H9 (cell line): Measurements from ENCODE around the gene NFATC1. TPM values are rescaled to one million over a fixed set of nuclear protein-coding genes. Genes with fewer than 3 reads are reported as not detected.

Experiments used
- DNase-seq: peaks from one replicate; pipeline ENCODE4 v3.0.0-alpha.2; 2017
- H2AFZ ChIP-seq: one replicate; pipeline ENCODE4 v1.6.1; 2013; ENCODE audit warnings: mild to moderate bottlenecking, low read length, control low read depth, moderate library complexity
- H2AK5ac ChIP-seq: 2 replicates; pipeline ENCODE4 v1.6.1; 2013; ENCODE audit warnings: low read length, control low read depth, mixed read lengths; ENCODE audit not compliant: insufficient read length
- H2BK120ac ChIP-seq: one replicate; pipeline ENCODE4 v1.6.1; 2013; ENCODE audit warnings: low read depth, mild to moderate bottlenecking, low read length, control low read depth, inconsistent platforms; ENCODE audit not compliant: poor library complexity, severe bottlenecking
- H2BK12ac ChIP-seq: 2 replicates; pipeline ENCODE4 v1.6.1; 2013; ENCODE audit warnings: low read length, control low read depth, mixed read lengths, low read depth; ENCODE audit not compliant: insufficient read length
- H2BK15ac ChIP-seq: 2 replicates; pipeline ENCODE4 v1.6.1; 2013; ENCODE audit warnings: low read depth, low read length, control low read depth
- H2BK20ac ChIP-seq: one replicate; pipeline ENCODE4 v1.6.1; 2013; ENCODE audit warnings: low read depth, mild to moderate bottlenecking, low read length, control low read depth, inconsistent platforms; ENCODE audit not compliant: poor library complexity, severe bottlenecking
- H2BK5ac ChIP-seq: 2 replicates; pipeline ENCODE4 v1.6.1; 2013; ENCODE audit warnings: low read length, control low read depth, mixed read lengths; ENCODE audit not compliant: insufficient read length
- H3K14ac ChIP-seq: 2 replicates; pipeline ENCODE4 v1.6.1; 2013; ENCODE audit warnings: low read length, control low read depth; ENCODE audit not compliant: insufficient read depth
- H3K18ac ChIP-seq: 2 replicates; pipeline ENCODE4 v1.6.1; 2013; ENCODE audit warnings: low read depth, mild to moderate bottlenecking, mixed read lengths, low read length, control low read depth; ENCODE audit not compliant: insufficient read length
- H3K23ac ChIP-seq: 2 replicates; pipeline ENCODE4 v1.6.1; 2013; ENCODE audit warnings: low read length, control low read depth, mixed read lengths, low read depth; ENCODE audit not compliant: insufficient read length
- H3K23me2 ChIP-seq: 2 replicates; pipeline ENCODE4 v1.6.1; 2013; ENCODE audit warnings: low read depth, mild to moderate bottlenecking, mixed read lengths, low read length, control low read depth; ENCODE audit not compliant: insufficient read length, poor library complexity, severe bottlenecking
- H3K27ac ChIP-seq: 2 replicates; pipeline ENCODE4 v1.5.1; 2013; ENCODE audit warnings: low read length, control low read depth, mixed read lengths, low read depth; ENCODE audit not compliant: insufficient read length
- H3K27me3 ChIP-seq: 2 replicates; pipeline ENCODE4 v1.6.1; 2013; ENCODE audit warnings: low read length, control low read depth, inconsistent platforms; ENCODE audit not compliant: insufficient read depth
- H3K4ac ChIP-seq: 2 replicates; pipeline ENCODE4 v1.6.1; 2013; ENCODE audit warnings: low read depth, mild to moderate bottlenecking, control low read depth, inconsistent platforms, low read length, moderate library complexity
- H3K4me1 ChIP-seq: 2 replicates; pipeline ENCODE4 v1.6.1; 2013; ENCODE audit warnings: low read length, control low read depth, inconsistent platforms; ENCODE audit not compliant: insufficient read depth
- H3K4me2 ChIP-seq: 2 replicates; pipeline ENCODE4 v1.6.1; 2013; ENCODE audit warnings: low read length, control low read depth, mixed read lengths; ENCODE audit not compliant: insufficient read length, insufficient read depth
- H3K56ac ChIP-seq: 2 replicates; pipeline ENCODE4 v1.6.1; 2013; ENCODE audit warnings: low read depth, mild to moderate bottlenecking, mixed read lengths, low read length, control low read depth; ENCODE audit not compliant: insufficient read length
- H3K79me1 ChIP-seq: 2 replicates; pipeline ENCODE4 v1.6.1; 2013; ENCODE audit warnings: low read depth, mild to moderate bottlenecking, moderate library complexity, low read length, control low read depth, inconsistent platforms; ENCODE audit not compliant: insufficient read depth, poor library complexity, severe bottlenecking
- H3K79me2 ChIP-seq: 2 replicates; pipeline ENCODE4 v1.6.1; 2013; ENCODE audit warnings: low read length, control low read depth, inconsistent platforms; ENCODE audit not compliant: insufficient read depth
- H3K9ac ChIP-seq: 2 replicates; pipeline ENCODE4 v1.6.1; 2013; ENCODE audit warnings: low read length, control low read depth, mixed read lengths; ENCODE audit not compliant: insufficient read length; ENCODE audit errors: extremely low read depth
- H3K9me3 ChIP-seq: one replicate; pipeline ENCODE4 v1.6.1; 2013; ENCODE audit warnings: low read depth, low read length, inconsistent platforms; ENCODE audit not compliant: control insufficient read depth
- H3T11ph ChIP-seq: one replicate; pipeline ENCODE4 v1.6.1; 2013; ENCODE audit warnings: mild to moderate bottlenecking, low read length, control low read depth, inconsistent platforms
- H4K20me1 ChIP-seq: one replicate; pipeline ENCODE4 v1.6.1; 2013; ENCODE audit not compliant: control insufficient read depth, insufficient read length, insufficient read depth
- H4K5ac ChIP-seq: 2 replicates; pipeline ENCODE4 v1.6.1; 2013; ENCODE audit warnings: low read depth, mild to moderate bottlenecking, mixed read lengths, low read length, control low read depth; ENCODE audit not compliant: insufficient read length
- H4K8ac ChIP-seq: replicated peaks from 2 replicates; pipeline ENCODE4 v1.6.1; 2013; ENCODE audit warnings: low read length, control low read depth, mixed read lengths, low read depth; ENCODE audit not compliant: insufficient read length
- H4K91ac ChIP-seq: 2 replicates; pipeline ENCODE4 v1.6.1; 2013; ENCODE audit warnings: low read depth, mild to moderate bottlenecking, moderate library complexity, mixed read lengths, low read length, control low read depth; ENCODE audit not compliant: insufficient read length
- H3K27ac Mint-ChIP-seq, 3 experiments: 2 replicates in 2 of 3; 3 replicates in 1 of 3; pipeline ENCODE4 v1.8.0; 2020 to 2021; ENCODE audit warnings: mixed read lengths in 3 of 3, mild to moderate bottlenecking in 1 of 3, moderate library complexity in 1 of 3
- H3K27me3 Mint-ChIP-seq: 2 replicates; pipeline ENCODE4 v1.8.0; 2021; ENCODE audit warnings: low read depth, mild to moderate bottlenecking, moderate library complexity, mixed read lengths
- H3K36me3 Mint-ChIP-seq, 3 experiments: 2 replicates in 2 of 3; 3 replicates in 1 of 3; pipeline ENCODE4 v1.8.0; 2020 to 2021; ENCODE audit warnings: low read depth in 3 of 3, mixed read lengths in 3 of 3; ENCODE audit not compliant: insufficient read depth in 1 of 3
- H3K4me1 Mint-ChIP-seq, 2 experiments: 2 replicates each; pipeline ENCODE4 v1.8.0; 2020; ENCODE audit warnings: mixed read lengths in 2 of 2
- H3K4me3 Mint-ChIP-seq, 2 experiments: 2 replicates in 1 of 2; 3 replicates in 1 of 2; pipeline ENCODE4 v1.8.0; 2020 to 2021; ENCODE audit warnings: mild to moderate bottlenecking in 2 of 2, mixed read lengths in 2 of 2, moderate library complexity in 1 of 2
- H3K9me3 Mint-ChIP-seq, 2 experiments: 2 replicates in 1 of 2; 3 replicates in 1 of 2; pipeline ENCODE4 v1.8.0; 2020; ENCODE audit warnings: mild to moderate bottlenecking in 2 of 2, mixed read lengths in 2 of 2, moderate library complexity in 1 of 2
- WGBS: extraction: QIAGEN DNeasy Blood & Tissue Kit; methylation state at CpG from one replicate; pipeline ENCODE4 v1.1.7; 2013; ENCODE audit warnings: missing lambda C conversion rate, low lambda C conversion rate, mixed read lengths; ENCODE audit not compliant: insufficient read length; ENCODE audit errors: extremely low coverage; 5-methylcytosine and 5-hydroxymethylcytosine counted together
- total RNA-seq: library from RNA; stranded (reverse); gene quantifications from 2 replicates; pipeline ENCODE4 v1.2.1, GENCODE V29; 2021
- TF ChIP-seq, protein P1 (sequence below): fragments of 200-600 bp; sonication (generic); conservative IDR thresholded peaks from 3 replicates; pipeline ENCODE4 v1.8.0; 2021; ENCODE audit warnings: antibody characterized with exemption, mild to moderate bottlenecking

NFATC1 gene
- total RNA-seq, 1 experiment from 2014 or later, result 5.5 TPM

DNA sequence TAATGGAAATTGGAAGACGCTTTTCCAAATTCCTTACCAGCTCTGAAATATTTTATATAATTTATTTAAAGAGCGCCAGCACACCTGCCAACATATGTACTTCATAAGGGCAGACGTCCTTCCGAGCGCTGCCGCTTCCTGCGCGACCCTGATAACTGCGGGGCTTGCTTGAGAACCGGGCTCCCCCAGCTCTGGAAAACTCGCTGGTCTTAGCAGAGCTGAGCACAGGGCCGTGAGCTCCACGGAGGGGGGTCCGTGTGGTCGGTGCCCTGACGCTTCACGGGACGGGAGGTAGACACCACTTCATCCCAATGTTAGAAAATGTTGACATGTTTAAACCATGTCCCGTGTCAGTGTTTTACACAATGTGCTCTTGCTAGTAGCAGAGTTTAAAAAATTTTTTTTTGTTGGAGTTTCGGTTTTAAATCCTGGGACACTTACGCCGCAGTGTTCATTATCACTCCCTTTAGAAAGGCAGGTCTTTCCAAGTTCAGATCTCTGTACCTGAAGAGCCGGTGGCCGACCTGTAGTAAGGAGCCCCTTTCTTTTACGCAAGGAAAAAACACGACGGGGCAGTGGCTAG, 1.6 kb downstream of the NFATC1 start:
- Histone ChIP-seq H3K23ac (no peak overlapping the region), H2BK20ac (no peak overlapping the region), H2AFZ (no peak overlapping the region), H3K23me2 (peaks cover 13% of the 10 kb centered on the region), H4K91ac (no peak overlapping the region), H3K4me2 (no peak overlapping the region), H4K8ac (no peak overlapping the region), H4K20me1 (no peaks in the 10 kb centered on the region), H3T11ph (no peak overlapping the region), H3K18ac (no peak overlapping the region), H3K4me1 (no peaks in the 10 kb centered on the region), H3K79me2 (no peaks in the 10 kb centered on the region), H3K56ac (no peak overlapping the region), H4K5ac (no peak overlapping the region), H2BK12ac (no peak overlapping the region), H3K4ac (no peak overlapping the region), H3K9ac (no peak overlapping the region), H3K27me3 (peaks cover 48% of the 10 kb centered on the region), H2BK15ac (no peak overlapping the region), H2AK5ac (no peak overlapping the region), H2BK5ac (no peak overlapping the region), H3K9me3 (no peaks in the 10 kb centered on the region), H3K79me1 (no peaks in the 10 kb centered on the region), H2BK120ac (no peak overlapping the region), H3K14ac (no peak overlapping the region), H3K27ac (no peak overlapping the region)
- no peak overlapping the region; a peak in 1 of 5 replicates for H3K4me3 Mint-ChIP-seq
- TF ChIP-seq, protein P1, sequence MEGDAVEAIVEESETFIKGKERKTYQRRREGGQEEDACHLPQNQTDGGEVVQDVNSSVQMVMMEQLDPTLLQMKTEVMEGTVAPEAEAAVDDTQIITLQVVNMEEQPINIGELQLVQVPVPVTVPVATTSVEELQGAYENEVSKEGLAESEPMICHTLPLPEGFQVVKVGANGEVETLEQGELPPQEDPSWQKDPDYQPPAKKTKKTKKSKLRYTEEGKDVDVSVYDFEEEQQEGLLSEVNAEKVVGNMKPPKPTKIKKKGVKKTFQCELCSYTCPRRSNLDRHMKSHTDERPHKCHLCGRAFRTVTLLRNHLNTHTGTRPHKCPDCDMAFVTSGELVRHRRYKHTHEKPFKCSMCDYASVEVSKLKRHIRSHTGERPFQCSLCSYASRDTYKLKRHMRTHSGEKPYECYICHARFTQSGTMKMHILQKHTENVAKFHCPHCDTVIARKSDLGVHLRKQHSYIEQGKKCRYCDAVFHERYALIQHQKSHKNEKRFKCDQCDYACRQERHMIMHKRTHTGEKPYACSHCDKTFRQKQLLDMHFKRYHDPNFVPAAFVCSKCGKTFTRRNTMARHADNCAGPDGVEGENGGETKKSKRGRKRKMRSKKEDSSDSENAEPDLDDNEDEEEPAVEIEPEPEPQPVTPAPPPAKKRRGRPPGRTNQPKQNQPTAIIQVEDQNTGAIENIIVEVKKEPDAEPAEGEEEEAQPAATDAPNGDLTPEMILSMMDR, result no peak
- no peaks in the 10 kb centered on the region for H3K36me3 Mint-ChIP-seq
- peaks cover 67% of the 10 kb centered on the region for H3K27me3 Mint-ChIP-seq
- DNase-seq, result no peak
- no CpG with 5 or more reads among the region's 27 CpGs for WGBS
- H3K4me1 Mint-ChIP-seq, result peaks cover 3 to 17% of the 10 kb centered on the region in 2 experiments; a peak in 3 of 4 replicates
- no peak overlapping the region for H3K27ac Mint-ChIP-seq
- no peaks in the 10 kb centered on the region; a peak in 1 of 5 replicates for H3K9me3 Mint-ChIP-seq
